ENCODE data around the gene KNCN. TPM values are rescaled to one million over a fixed set of nuclear protein-coding genes. Genes with fewer than 3 reads are reported as not detected.

Gene KNCN
- total RNA-seq, 1 donor, result not detected

DNA sequence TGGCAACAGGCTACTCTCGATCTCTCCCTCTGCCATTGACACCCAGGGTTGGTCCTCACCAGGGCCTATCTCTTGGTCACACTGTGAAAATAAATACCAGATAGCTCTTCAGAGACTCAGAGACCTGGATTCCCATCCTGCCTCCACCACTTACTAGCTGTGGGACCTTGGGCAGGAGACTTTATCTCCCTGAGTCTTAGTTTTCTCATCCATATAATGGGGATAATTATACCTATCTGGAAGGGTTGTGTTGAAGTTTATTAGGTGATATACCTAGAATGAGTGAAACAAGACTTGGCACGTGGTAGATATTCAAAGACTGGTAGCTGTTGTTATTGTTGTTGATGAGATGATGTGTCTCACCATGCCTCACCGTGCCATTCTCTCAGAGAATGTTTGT is 54.4 kb downstream of the KNCN start:
- TF ChIP-seq, protein P1, sequence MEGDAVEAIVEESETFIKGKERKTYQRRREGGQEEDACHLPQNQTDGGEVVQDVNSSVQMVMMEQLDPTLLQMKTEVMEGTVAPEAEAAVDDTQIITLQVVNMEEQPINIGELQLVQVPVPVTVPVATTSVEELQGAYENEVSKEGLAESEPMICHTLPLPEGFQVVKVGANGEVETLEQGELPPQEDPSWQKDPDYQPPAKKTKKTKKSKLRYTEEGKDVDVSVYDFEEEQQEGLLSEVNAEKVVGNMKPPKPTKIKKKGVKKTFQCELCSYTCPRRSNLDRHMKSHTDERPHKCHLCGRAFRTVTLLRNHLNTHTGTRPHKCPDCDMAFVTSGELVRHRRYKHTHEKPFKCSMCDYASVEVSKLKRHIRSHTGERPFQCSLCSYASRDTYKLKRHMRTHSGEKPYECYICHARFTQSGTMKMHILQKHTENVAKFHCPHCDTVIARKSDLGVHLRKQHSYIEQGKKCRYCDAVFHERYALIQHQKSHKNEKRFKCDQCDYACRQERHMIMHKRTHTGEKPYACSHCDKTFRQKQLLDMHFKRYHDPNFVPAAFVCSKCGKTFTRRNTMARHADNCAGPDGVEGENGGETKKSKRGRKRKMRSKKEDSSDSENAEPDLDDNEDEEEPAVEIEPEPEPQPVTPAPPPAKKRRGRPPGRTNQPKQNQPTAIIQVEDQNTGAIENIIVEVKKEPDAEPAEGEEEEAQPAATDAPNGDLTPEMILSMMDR (IDR thresholded peaks at IDR 0.05; ENCODE audit: insufficient read depth, low read length), result no peak
- H3K4me3 ChIP-seq (ENCODE audit: low read depth, low read length), result no peak overlapping the region
- DNase-seq (ENCODE audit: low read depth), result no peak

DNA sequence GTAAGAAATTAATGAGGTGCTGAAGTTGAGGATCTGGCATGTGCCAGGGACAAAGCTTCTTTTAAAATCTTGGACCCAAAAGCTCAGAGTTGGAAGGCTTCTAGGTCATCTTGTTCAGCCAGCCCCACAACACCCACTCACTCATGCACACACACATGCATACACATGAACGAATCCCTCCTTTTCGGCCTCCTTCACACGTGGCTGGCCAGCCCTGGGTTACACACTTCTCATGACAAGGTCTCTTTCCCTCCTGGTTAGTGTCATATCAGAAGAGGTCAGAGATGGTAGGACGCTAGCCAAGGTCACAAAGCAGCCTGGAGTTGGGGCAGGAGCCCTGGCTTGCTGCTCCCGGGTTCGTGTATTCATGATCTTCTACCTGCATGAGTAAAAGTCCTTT is 54.9 kb downstream of the KNCN start:
- no peak for DNase-seq (ENCODE audit: low read depth)

DNA sequence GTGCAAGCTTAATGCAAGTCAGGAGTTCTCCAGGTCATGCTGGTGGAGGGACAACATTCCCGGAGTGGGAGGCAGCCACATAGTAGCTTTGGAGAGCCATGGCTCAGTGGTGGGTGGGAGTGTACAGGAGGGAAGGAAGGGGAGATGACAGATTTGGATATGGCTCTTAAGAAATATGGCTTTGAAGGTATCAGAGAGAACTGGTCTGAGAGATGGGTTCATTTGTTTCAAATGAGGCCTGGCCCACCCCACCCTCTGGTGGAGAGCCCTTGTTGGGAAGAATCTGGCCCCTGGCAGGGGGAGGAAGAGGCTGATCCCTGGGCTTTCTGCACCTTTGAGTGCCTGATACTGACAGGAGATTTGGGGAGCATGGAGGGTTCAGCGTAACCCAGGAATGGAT is 55.7 kb downstream of the KNCN start:
- DNase-seq (ENCODE audit: low read depth), result no peak
- no peak overlapping the region for H3K4me3 ChIP-seq (ENCODE audit: low read depth, low read length)
- TF ChIP-seq, protein P1 (IDR thresholded peaks at IDR 0.05; ENCODE audit: insufficient read depth, low read length), result no peak

More for the DNA sequence above, 54.9 kb downstream of the KNCN start:
- no peak overlapping the region for H3K4me3 ChIP-seq (ENCODE audit: low read depth, low read length)
- TF ChIP-seq, protein P1 (IDR thresholded peaks at IDR 0.05; ENCODE audit: insufficient read depth, low read length), result no peak

Other genes starting within 250 kb of the KNCN start
- 40.9 and 66.4 TPM in 2 replicates for gene LRRC41, start 248.0 kb downstream of the KNCN start, total RNA-seq (ENCODE audit: low replicate concordance)
- gene UQCRH, start 247.9 kb downstream of the KNCN start, total RNA-seq (ENCODE audit: low replicate concordance), result 595 and 603 TPM in 2 replicates
- 15.9 and 20.6 TPM in 2 replicates for gene NSUN4, start 210.8 kb downstream of the KNCN start, total RNA-seq (ENCODE audit: low replicate concordance)
- 0.18 and 0.65 TPM in 2 replicates for gene FAAH, start 157.3 kb downstream of the KNCN start, total RNA-seq (ENCODE audit: low replicate concordance)
- gene DMBX1, start 61.8 kb downstream of the KNCN start, total RNA-seq (ENCODE audit: low replicate concordance), result not detected in 2 replicates
- gene MKNK1, start 52.6 kb upstream of the KNCN start, total RNA-seq (ENCODE audit: low replicate concordance), result 15.4 and 17.7 TPM in 2 replicates
- gene MOB3C, start 65.2 kb upstream of the KNCN start, total RNA-seq (ENCODE audit: low replicate concordance), result 4.4 and 7.0 TPM in 2 replicates
- gene ATPAF1, start 116.7 kb upstream of the KNCN start, total RNA-seq (ENCODE audit: low replicate concordance), result 49.3 and 53.5 TPM in 2 replicates
- gene TEX38, start 120.2 kb upstream of the KNCN start, total RNA-seq (ENCODE audit: low replicate concordance), result not detected in 2 replicates
- 35.7 and 70.3 TPM in 2 replicates for gene EFCAB14, start 167.5 kb upstream of the KNCN start, total RNA-seq (ENCODE audit: low replicate concordance)
- not detected in 2 replicates for gene CYP4B1, start 247.4 kb upstream of the KNCN start, total RNA-seq (ENCODE audit: low replicate concordance)